DMS 273 treated with DMSO at 0.1 percent for 48 hours (cell line): ENCODE results near the gene MIEF1.

Experiments
- DNase-seq: peaks from one replicate; lab custom pipeline; 2025; lab: John Stamatoyannopoulos, UW

The MIEF1 gene

GRCh38 chr22:39502109-39502788 is at the start of gene MIEF1:
Gene MIEF1, plus strand, starts transcription at chr22:39502290. Its CDS starts 9,005 bp downstream, at chr22:39511295.
- DNase-seq, result peak; percentile 76

- DNase-seq, result no peak
These were observed 49.4 kb upstream of the MIEF1 start for GRCh38 chr22:39452740-39453040.

- DNase-seq, result peak; percentile 18
These were observed 48.2 kb upstream of the MIEF1 start for GRCh38 chr22:39453765-39454378.

GRCh38 chr22:39454385-39454871 is 47.7 kb upstream of the MIEF1 start:
- no peak for DNase-seq

GRCh38 chr22:39456522-39457197 is 45.4 kb upstream of the MIEF1 start, which contains the start of gene MGAT3:
Gene MGAT3, plus strand, starts transcription at chr22:39457012. Its CDS starts 30,336 bp downstream, at chr22:39487348.
- no peak for DNase-seq

- no peak for DNase-seq
These were observed 44.9 kb upstream of the MIEF1 start for GRCh38 chr22:39457198-39457555.

- no peak for DNase-seq
These were observed 44.3 kb upstream of the MIEF1 start for GRCh38 chr22:39457556-39458443.

GRCh38 chr22:39458444-39459083 is 43.5 kb upstream of the MIEF1 start:
- DNase-seq, result no peak

GRCh38 chr22:39459681-39460080 is 42.4 kb upstream of the MIEF1 start:
- DNase-seq, result no peak

- DNase-seq, result no peak
These were observed 39.5 kb upstream of the MIEF1 start for GRCh38 chr22:39462443-39463221.

- DNase-seq, result no peak
These were observed 38.8 kb upstream of the MIEF1 start for GRCh38 chr22:39463277-39463676.

GRCh38 chr22:39463931-39464390 is 38.1 kb upstream of the MIEF1 start:
- DNase-seq, result no peak

GRCh38 chr22:39466228-39467006 is 35.7 kb upstream of the MIEF1 start:
- no peak for DNase-seq

GRCh38 chr22:39467390-39467895 is 34.6 kb upstream of the MIEF1 start:
- DNase-seq, result no peak

- DNase-seq, result no peak
These were observed 33.4 kb upstream of the MIEF1 start for GRCh38 chr22:39468487-39469325.

GRCh38 chr22:39469326-39469680 is 32.8 kb upstream of the MIEF1 start:
- DNase-seq, result no peak

- no peak for DNase-seq
These were observed 32.2 kb upstream of the MIEF1 start for GRCh38 chr22:39469681-39470450.
